Left renal pelvis (tissue), 4 donors: ENCODE measurements around the gene NEAT1. TPM values are rescaled to one million over a fixed set of nuclear protein-coding genes. Genes with fewer than 3 reads are reported as not detected.

Experiments
- DNase-seq, 4 donors: peaks; one replicate each; pipeline ENCODE4 v3.0.0-alpha.2; 2013; ENCODE audit warnings: low read depth in 4 of 4, low spot score in 3 of 4
- polyA plus RNA-seq, 4 donors: library from polyadenylated mRNA; unstranded; fragments of 120-200 nt; gene quantifications; one replicate each; pipeline ENCODE4 v1.2.1, GENCODE V29; 2013; ENCODE audit not compliant: insufficient read length in 4 of 4

Gene NEAT1
- polyA plus RNA-seq, 4 donors: 132 to 289 (median 201) TPM

GRCh38 chr11:65432686-65433582 lies 10.3 kb downstream of the NEAT1 start:
- no peak for DNase-seq

- DNase-seq: no peak
Observed at GRCh38 chr11:65433657-65434056, 11.1 kb downstream of the NEAT1 start.

GRCh38 chr11:65434057-65434666 lies 11.6 kb downstream of the NEAT1 start:
- no peak for DNase-seq

GRCh38 chr11:65434667-65435410 lies 12.2 kb downstream of the NEAT1 start:
- DNase-seq: no peak

- DNase-seq: no peak
Observed at GRCh38 chr11:65435411-65435931, 12.9 kb downstream of the NEAT1 start.

- DNase-seq: no peak
Observed at GRCh38 chr11:65435981-65436411, 13.4 kb downstream of the NEAT1 start.

- DNase-seq: no peak
Observed at GRCh38 chr11:65436412-65437032, 13.9 kb downstream of the NEAT1 start.

DNA sequence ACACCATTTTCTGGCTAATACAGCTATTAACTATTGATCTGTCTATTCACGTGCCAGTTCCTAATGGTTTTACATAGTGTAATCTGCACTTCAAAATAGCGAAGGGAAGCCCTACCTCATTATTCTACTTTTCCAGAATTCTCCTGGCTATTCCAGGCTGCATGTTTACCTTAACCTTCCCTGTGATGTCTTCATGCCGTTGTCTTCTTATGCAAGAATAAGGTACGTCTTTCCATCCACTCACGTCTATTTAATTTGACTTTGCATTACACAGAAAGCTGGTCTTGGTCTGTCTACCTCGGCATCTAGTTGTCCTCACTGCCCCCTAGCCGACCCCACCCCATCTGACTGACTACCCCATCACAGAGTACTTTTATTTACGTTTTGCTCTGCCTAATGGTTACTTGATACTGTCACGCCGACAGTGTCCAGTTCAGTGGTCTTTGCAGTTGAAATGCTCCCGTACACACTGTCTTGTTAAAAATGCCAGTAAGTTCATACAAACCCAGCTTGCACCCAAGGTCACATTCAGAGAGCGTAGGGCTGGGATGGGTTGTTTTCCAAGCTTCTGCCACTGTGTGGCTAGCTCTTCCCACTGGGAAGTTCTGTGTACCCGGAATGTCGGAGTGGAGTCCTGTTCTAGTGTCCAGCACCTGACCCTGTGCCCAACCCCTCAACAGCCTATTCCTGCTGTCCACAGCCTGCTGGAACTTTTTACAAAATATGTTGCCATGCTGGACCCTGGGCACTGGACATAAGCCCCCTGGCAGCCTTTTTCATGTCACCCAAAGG lies 15.0 kb downstream of the NEAT1 start:
- no peak for DNase-seq

DNA sequence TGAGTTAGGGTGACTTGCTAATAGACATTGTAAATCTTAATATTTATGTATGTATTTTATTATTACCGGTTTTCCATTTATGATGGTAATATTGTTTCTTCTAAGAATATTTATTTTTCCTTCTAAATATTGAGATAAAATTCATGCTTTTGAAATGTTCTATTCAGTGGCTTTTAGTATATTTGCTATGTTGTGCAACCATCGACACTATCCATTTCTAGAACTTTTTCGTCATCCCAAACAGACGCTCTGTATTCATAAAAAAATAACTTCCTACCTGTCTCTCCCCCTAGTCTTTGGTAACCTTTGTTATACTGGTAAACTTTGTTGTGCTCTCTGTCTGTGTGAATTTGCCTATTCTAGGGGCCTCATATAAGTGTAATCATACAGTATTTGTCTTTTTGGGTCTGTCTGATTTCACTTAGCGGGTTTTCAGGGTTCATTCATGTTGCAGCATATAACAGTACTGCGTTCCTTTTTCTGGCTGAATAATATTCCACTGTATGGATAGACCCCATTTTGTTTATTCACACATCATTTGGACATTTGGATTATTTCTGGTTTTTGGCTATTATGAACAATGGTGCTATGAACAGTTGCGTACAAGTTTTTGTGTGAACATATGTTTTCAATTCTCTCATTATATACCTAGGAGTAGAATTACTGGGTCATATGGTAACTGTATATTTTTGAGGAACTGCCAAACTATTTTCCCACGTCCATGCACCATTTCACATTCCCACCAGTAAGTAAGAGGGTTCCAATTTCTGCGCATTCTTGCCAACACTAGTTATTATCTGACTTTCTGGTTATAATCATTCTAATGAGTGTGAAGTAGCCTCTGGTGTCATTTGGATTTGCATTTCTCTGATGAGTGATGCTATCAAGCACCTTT lies 15.9 kb downstream of the NEAT1 start:
- DNase-seq: no peak

DNA sequence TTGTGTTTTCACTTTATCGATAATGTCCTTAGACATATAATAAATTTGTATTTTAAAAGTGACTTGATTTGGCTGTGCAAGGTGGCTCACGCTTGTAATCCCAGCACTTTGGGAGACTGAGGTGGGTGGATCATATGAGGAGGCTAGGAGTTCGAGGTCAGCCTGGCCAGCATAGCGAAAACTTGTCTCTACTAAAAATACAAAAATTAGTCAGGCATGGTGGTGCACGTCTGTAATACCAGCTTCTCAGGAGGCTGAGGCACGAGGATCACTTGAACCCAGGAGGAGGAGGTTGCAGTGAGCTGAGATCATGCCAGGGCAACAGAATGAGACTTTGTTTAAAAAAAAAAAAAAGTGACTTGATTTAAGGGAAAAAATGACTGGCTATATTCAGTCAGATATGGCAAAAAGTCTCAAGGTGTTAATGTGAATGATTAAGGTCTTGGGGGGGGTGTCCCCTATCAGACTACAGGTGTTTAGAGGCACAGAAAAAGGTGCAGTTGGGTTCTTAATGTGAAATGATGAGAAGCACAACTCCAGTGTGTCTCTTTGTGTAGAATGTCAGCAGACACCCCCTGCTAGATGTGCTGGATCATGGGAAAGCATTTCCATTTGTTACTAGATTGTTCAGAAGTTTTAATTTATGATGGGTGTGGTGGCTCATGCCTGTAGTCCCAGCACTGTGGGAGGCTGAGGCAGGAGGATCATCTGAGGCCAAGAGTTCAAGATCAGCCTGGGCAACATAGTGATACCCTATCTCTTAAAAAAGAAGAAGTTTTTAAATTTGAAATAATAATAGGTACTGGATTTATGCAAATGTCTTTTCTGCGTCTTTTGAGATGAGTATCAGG lies 17.0 kb downstream of the NEAT1 start:
- DNase-seq: no peak

DNA sequence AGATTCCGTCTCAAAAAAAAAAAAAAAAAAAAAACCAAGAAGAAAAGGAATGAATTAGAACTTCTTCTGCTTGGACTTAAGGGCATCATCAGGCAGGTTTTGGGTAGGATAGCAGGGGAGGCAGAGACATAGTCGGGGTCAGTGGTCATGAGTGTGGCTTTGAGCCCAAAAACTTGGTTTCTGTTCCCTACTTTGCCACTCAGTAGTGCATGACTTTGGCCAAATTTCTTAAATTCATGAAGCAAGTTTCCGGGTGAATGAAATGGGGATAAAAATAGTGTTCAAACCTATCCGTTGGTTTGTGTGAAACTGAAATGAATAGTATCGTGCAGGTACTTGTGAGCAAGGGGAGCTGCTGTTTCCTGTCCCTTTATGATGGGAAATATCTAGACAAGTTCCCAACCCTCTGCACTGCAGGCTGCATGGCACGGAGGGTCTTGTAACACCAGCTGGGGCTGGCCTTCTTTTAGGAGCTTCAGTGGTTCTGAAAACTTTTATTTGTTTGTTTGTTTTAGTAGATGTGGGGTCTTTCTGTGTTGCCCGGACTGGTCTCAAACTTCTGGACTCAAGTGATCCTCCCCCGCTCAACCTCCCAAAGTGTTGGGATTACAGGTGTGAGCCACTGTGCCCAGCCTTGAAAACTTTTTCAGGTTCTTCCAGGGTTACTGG lies 18.4 kb downstream of the NEAT1 start:
- DNase-seq: no peak

- DNase-seq: no peak
Observed at GRCh38 chr11:65442842-65443331, 20.3 kb downstream of the NEAT1 start.

DNA sequence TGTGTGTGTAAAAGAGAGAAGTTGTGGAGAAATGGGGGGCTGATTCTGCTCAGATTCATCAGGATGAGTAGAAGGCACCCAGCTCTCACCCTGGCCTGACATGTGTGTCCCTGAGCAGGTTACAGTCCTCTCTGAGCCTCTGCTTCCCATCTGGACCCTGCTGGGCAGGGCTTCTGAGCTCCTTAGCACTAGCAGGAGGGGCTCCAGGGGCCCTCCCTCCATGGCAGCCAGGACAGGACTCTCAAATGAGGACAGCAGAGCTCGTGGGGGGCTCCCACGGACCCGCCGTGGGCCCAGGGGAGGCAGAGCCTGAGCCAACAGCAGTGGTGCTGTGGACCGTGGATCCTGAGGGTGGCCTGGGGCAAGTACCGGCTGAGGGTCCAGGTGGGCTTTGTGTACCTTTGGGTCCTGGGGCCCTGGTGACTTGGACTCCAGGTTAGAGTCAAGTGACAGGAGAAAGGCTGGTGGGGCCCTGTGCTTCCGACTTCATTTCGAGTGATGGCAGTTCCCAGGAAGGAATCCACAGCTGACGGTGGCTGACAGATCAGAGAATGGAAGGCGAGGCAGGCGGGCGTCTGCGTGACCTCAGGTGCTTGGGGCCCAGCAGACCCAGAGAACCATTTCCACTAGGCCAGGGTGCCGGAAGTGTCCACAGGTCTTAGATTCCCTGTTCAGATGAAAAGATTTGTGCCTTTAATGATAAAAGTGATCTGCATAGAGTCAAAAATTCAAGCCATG lies 21.9 kb downstream of the NEAT1 start:
- DNase-seq: no peak

DNA sequence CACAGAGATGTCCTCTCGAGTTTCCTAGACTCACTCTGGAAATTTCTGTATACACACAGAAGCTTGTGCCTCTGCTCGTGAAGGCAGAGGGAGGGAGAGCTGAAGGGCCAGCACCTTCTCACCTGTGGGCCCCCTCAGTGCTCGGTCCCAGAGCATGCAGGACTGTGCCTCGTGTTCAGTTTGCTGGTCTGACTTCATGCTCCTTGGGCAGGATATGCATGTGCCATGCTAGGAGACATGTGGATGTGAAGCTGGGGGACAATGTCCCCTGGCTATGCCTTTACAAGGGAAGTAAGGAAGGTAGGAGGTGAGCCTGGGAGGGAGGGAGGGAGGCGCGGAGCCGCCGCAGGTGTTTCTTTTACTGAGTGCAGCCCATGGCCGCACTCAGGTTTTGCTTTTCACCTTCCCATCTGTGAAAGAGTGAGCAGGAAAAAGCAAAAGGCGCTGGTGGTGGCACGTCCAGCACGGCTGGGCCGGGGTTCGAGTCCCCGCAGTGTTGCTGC lies 22.6 kb downstream of the NEAT1 start:
- no peak for DNase-seq

- DNase-seq: no peak
Observed at GRCh38 chr11:65445604-65446445, 23.2 kb downstream of the NEAT1 start.
